CD4-positive, alpha-beta T cell (primary cell): Measurements from ENCODE around the gene BTN3A1. TPM values are rescaled to one million over a fixed set of nuclear protein-coding genes. Genes with fewer than 3 reads are reported as not detected.

ENCODE experiments used
- ATAC-seq: fragments of 200-7000 bp; cut with Tn5 transposase; one replicate; pipeline ENCODE4 v1.10.0; 2022; ENCODE audit warnings: mild to moderate bottlenecking; ENCODE audit not compliant: poor library complexity
- CTCF ChIA-PET: fragments of 350-600 bp; sonication (Branson Sonifier 250); formaldehyde crosslinking; loops from one replicate; lab custom pipeline; 2021; ENCODE audit warnings: antibody characterized with exemption, inconsistent platforms; lab: Charles Lee
- POLR2A ChIA-PET: fragments of 350-600 bp; sonication (Branson Sonifier 250); formaldehyde crosslinking; loops from one replicate; lab custom pipeline; 2021; ENCODE audit warnings: antibody characterized with exemption, inconsistent platforms; lab: Charles Lee
- DNase-seq, 14 experiments: peaks; one replicate each; pipeline ENCODE4 v3.0.0-alpha.2; 2013 to 2020; ENCODE audit warnings: mixed read lengths in 2 of 14
- H3K27ac ChIP-seq, 2 donors: one replicate each; pipeline versions ENCODE4 v1.5.1 to v1.7.0; 2013; ENCODE audit warnings: low read length in 2 of 2, low read depth in 1 of 2, mild to moderate bottlenecking in 1 of 2
- H3K27me3 ChIP-seq, 2 experiments: 1 replicate in 1 of 2; 2 replicates in 1 of 2; pipeline versions ENCODE4 v1.6.1 to v1.7.0; 2013; ENCODE audit warnings: low read length in 2 of 2, control low read depth in 1 of 2, mild to moderate bottlenecking in 1 of 2, moderate library complexity in 1 of 2; ENCODE audit not compliant: insufficient read depth in 2 of 2, control insufficient read depth in 1 of 2
- H3K36me3 ChIP-seq: one replicate; pipeline ENCODE4 v1.6.1; 2013; ENCODE audit warnings: low read length, control low read depth; ENCODE audit not compliant: insufficient read depth
- H3K4me1 ChIP-seq: one replicate; pipeline ENCODE4 v1.6.1; 2013; ENCODE audit warnings: low read length, control low read depth; ENCODE audit not compliant: insufficient read depth
- H3K4me3 ChIP-seq: one replicate; pipeline ENCODE4 v1.5.1; 2013; ENCODE audit warnings: mild to moderate bottlenecking, low read length, moderate library complexity
- H3K9me3 ChIP-seq, 2 experiments: 1 replicate in 1 of 2; 2 replicates in 1 of 2; pipeline versions ENCODE4 v1.6.1 to v1.7.0; 2013; ENCODE audit warnings: low read length in 2 of 2, mild to moderate bottlenecking in 2 of 2, control low read depth in 1 of 2, moderate library complexity in 1 of 2; ENCODE audit not compliant: control insufficient read depth in 1 of 2, insufficient read depth in 1 of 2
- H3K27ac Mint-ChIP-seq: one replicate; pipeline ENCODE4 v1.8.0; 2020; ENCODE audit warnings: mixed read lengths
- H3K27me3 Mint-ChIP-seq: one replicate; pipeline ENCODE4 v1.8.0; 2021; ENCODE audit warnings: mixed read lengths
- H3K36me3 Mint-ChIP-seq: one replicate; pipeline ENCODE4 v1.8.0; 2021; ENCODE audit warnings: low read depth, mixed read lengths
- H3K4me1 Mint-ChIP-seq: one replicate; pipeline ENCODE4 v1.8.0; 2021; ENCODE audit warnings: low read depth, mixed read lengths
- H3K4me3 Mint-ChIP-seq: one replicate; pipeline ENCODE4 v1.8.0; 2020; ENCODE audit warnings: mild to moderate bottlenecking, mixed read lengths
- H3K9me3 Mint-ChIP-seq: one replicate; pipeline ENCODE4 v1.8.0; 2020; ENCODE audit warnings: mixed read lengths
- intact Hi-C, 2 experiments: fragments of 100-400 bp; cut with DNase I in 1 of 2; cut with micrococcal nuclease in 1 of 2; formaldehyde crosslinking; loops; one replicate each; pipeline versions ENCODE4 v1.15.1 to v1.9.0; 2023 to 2025; cut with DNase I, micrococcal nuclease
- total RNA-seq, 174 experiments: library from RNA in 2 of 174; stranded (reverse) in 2 of 174; gene quantifications; one replicate each; pipeline ENCODE4 v1.2.3 and lab custom pipeline; 2021 to 2026
- TF ChIP-seq, protein P1 (sequence below): fragments of 200-600 bp; IDR thresholded peaks from one replicate; pipeline ENCODE4 v1.8.0; 2022; ENCODE audit warnings: antibody characterized with exemption, mild to moderate bottlenecking

The BTN3A1 gene
- total RNA-seq, 2 experiments from 2014 or later: 109 TPM

DNA sequence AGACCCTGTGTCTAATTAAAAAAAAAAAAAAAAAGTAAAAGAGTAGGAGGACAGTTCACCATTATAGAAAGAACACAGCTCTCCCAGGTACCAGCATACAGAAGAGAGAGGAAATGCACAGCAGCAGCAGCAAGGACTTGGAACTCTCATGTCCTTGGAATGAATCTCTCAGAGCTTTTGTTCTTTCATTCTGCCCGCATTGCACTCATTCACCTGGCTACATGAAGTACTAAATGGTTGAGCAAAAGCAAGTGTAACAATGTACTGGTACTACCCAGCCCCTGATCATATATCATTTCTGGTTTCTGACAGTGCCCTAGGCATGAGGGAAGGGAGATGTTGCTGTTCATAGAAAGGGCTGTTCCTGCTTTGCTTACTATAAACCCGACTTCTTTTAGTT is 26.1 kb downstream of the BTN3A1 start:
- DNase-seq: no peak
- no peaks in the 10 kb centered on the region for H3K27me3 ChIP-seq
- H3K9me3 Mint-ChIP-seq: no peaks in the 10 kb centered on the region
- no peaks in the 10 kb centered on the region for H3K27me3 Mint-ChIP-seq
- H3K27ac Mint-ChIP-seq: no peak overlapping the region
- no peaks in the 10 kb centered on the region for H3K36me3 ChIP-seq
- POLR2A ChIA-PET: no interaction called here
- no peaks in the 10 kb centered on the region for H3K36me3 Mint-ChIP-seq
- H3K4me1 Mint-ChIP-seq: no peaks in the 10 kb centered on the region
- H3K9me3 ChIP-seq: no peaks in the 10 kb centered on the region
- no peak for ATAC-seq
- intact Hi-C loops: no loop called here
- CTCF ChIA-PET: no interaction called here
- H3K27ac ChIP-seq: no peak overlapping the region
- H3K4me3 ChIP-seq: no peak overlapping the region
- no peak overlapping the region for H3K4me3 Mint-ChIP-seq
- H3K4me1 ChIP-seq: no peaks in the 10 kb centered on the region
- TF ChIP-seq, protein P1, sequence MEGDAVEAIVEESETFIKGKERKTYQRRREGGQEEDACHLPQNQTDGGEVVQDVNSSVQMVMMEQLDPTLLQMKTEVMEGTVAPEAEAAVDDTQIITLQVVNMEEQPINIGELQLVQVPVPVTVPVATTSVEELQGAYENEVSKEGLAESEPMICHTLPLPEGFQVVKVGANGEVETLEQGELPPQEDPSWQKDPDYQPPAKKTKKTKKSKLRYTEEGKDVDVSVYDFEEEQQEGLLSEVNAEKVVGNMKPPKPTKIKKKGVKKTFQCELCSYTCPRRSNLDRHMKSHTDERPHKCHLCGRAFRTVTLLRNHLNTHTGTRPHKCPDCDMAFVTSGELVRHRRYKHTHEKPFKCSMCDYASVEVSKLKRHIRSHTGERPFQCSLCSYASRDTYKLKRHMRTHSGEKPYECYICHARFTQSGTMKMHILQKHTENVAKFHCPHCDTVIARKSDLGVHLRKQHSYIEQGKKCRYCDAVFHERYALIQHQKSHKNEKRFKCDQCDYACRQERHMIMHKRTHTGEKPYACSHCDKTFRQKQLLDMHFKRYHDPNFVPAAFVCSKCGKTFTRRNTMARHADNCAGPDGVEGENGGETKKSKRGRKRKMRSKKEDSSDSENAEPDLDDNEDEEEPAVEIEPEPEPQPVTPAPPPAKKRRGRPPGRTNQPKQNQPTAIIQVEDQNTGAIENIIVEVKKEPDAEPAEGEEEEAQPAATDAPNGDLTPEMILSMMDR: no peak

DNA sequence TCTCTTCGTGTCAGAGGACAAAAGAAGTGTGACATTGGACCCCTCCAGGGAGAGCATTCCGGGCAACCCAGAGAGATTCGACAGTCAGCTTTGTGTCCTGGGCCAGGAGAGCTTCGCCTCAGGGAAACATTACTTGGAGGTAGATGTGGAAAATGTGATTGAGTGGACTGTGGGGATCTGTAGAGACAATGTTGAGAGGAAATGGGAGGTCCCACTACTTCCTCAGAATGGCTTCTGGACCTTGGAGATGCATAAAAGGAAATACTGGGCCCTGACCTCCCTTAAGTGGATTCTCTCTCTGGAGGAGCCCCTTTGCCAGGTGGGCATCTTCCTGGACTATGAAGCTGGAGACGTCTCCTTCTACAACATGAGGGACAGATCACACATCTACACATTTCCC is 28.7 kb downstream of the BTN3A1 start:
- CTCF ChIA-PET: no interaction called here
- DNase-seq (no peak), ATAC-seq (no peak)
- Histone ChIP-seq H3K27me3 (no peaks in the 10 kb centered on the region), H3K4me3 (no peak overlapping the region), H3K27ac (no peak overlapping the region), H3K36me3 (no peaks in the 10 kb centered on the region), H3K9me3 (peaks cover 0 to 5% of the 10 kb centered on the region in 2 experiments), H3K4me1 (no peaks in the 10 kb centered on the region)
- Mint-ChIP-seq H3K27me3 (no peaks in the 10 kb centered on the region), H3K4me3 (no peak overlapping the region), H3K36me3 (no peaks in the 10 kb centered on the region), H3K27ac (no peak overlapping the region), H3K9me3 (no peaks in the 10 kb centered on the region), H3K4me1 (no peaks in the 10 kb centered on the region)
- TF ChIP-seq, protein P1: no peak
- intact Hi-C loops: no loop called here
- POLR2A ChIA-PET: interaction anchor here (0.6 kb wide), 2 partner anchors 73 to 118 kb away, joined by 4 to 5 read pairs; no protein-coding TSS in a partner anchor

DNA sequence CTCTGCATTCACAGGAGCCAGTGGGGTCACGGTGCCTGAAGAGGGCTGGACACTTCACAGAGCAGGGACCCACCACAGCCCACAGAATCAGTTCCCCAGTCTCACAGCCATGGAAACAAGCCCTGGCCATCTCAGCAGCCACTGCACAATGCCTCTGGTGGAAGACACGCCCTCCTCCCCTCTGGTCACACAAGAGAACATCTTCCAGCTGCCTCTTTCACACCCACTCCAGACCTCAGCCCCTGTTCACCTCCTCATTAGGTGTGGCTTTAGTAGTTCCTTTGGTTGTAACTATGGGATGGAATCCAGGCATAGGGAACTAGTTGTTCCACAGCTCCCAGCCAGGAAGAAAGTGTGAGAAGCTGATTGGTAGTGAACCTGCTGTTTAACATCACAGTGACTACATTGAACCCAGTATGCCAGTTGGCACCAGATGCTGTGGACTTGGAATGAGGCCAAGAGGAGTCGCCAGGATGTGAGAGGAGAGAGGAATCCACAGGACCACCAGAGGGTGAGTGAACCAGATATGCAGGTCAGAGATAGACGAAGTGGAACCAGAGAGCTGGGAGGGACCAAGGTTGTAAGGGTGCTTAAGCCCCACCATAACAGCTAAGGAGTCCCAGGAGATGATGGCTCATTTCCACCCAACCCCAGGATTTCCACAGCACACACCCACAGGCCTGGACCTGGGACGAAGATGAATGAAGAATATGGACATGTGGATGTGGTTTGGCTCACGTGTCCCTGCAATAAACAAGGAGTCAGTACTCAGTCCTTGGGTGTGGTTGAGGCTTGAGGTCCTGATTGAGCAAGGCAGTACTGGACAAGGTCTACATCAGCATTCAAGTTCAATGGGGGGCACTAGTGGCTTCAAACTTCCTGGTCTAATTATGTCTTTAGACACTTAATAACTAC is 29.4 kb downstream of the BTN3A1 start:
- no peaks in the 10 kb centered on the region for H3K36me3 ChIP-seq
- H3K9me3 ChIP-seq: peaks cover 0 to 5% of the 10 kb centered on the region in 2 experiments
- intact Hi-C loops: no loop called here
- TF ChIP-seq, protein P1: no peak
- H3K4me1 Mint-ChIP-seq: no peaks in the 10 kb centered on the region
- no peak overlapping the region for H3K27ac Mint-ChIP-seq
- H3K27me3 ChIP-seq: no peaks in the 10 kb centered on the region
- DNase-seq: no peak
- H3K9me3 Mint-ChIP-seq: no peaks in the 10 kb centered on the region
- no peaks in the 10 kb centered on the region for H3K27me3 Mint-ChIP-seq
- no peaks in the 10 kb centered on the region for H3K4me1 ChIP-seq
- H3K4me3 ChIP-seq: no peak overlapping the region
- CTCF ChIA-PET: interaction anchor here (1.0 kb wide), 1 partner anchor 11 kb away, joined by 3 read pairs; no protein-coding TSS in a partner anchor
- POLR2A ChIA-PET: interaction anchor here (1.0 kb wide), 1 partner anchor 69 kb away, joined by 3 read pairs; no protein-coding TSS in a partner anchor
- H3K4me3 Mint-ChIP-seq: no peak overlapping the region
- H3K27ac ChIP-seq: no peak overlapping the region
- no peak for ATAC-seq
- no peaks in the 10 kb centered on the region for H3K36me3 Mint-ChIP-seq
